ENCODE data around the gene MAPKAP1.

Gene MAPKAP1

GRCh38 chr9:125483697-125484096 lies 223.3 kb downstream of the MAPKAP1 start:
- DNase-seq (ENCODE audit: low spot score) = no peak
- TF ChIP-seq CTCF (IDR thresholded peaks at IDR 0.05; ENCODE audit: borderline replicate concordance, control extremely low read depth, extremely low read depth, insufficient read depth, missing control alignments) = no peak

GRCh38 chr9:125479846-125480615 lies 227.0 kb downstream of the MAPKAP1 start:
- no peak for TF ChIP-seq CTCF (IDR thresholded peaks at IDR 0.05; ENCODE audit: borderline replicate concordance, control extremely low read depth, extremely low read depth, insufficient read depth, missing control alignments)
- in situ Hi-C loops (cut with MboI; ENCODE audit: low sequenced_read_pairs, unreplicated experiment) = no loop called here
- no peak for DNase-seq (ENCODE audit: low spot score)

More at GRCh38 chr9:125483697-125484096, 223.3 kb downstream of the MAPKAP1 start:
- in situ Hi-C loops (cut with MboI; ENCODE audit: low sequenced_read_pairs, unreplicated experiment) = no loop called here

- in situ Hi-C loops (cut with MboI; ENCODE audit: low sequenced_read_pairs, unreplicated experiment) = no loop called here
- TF ChIP-seq CTCF (IDR thresholded peaks at IDR 0.05; ENCODE audit: borderline replicate concordance, control extremely low read depth, extremely low read depth, insufficient read depth, missing control alignments) = no peak
- DNase-seq (ENCODE audit: low spot score) = no peak
Measured at GRCh38 chr9:125477089-125477544, 229.9 kb downstream of the MAPKAP1 start.

- TF ChIP-seq CTCF (IDR thresholded peaks at IDR 0.05; ENCODE audit: borderline replicate concordance, control extremely low read depth, extremely low read depth, insufficient read depth, missing control alignments) = no peak
- in situ Hi-C loops (cut with MboI; ENCODE audit: low sequenced_read_pairs, unreplicated experiment) = no loop called here
- no peak for DNase-seq (ENCODE audit: low spot score)
Measured at GRCh38 chr9:125476645-125477044, 230.4 kb downstream of the MAPKAP1 start.

- in situ Hi-C loops (cut with MboI; ENCODE audit: low sequenced_read_pairs, unreplicated experiment) = no loop called here
- TF ChIP-seq CTCF (IDR thresholded peaks at IDR 0.05; ENCODE audit: borderline replicate concordance, control extremely low read depth, extremely low read depth, insufficient read depth, missing control alignments) = no peak
- DNase-seq (ENCODE audit: low spot score) = no peak
Measured at GRCh38 chr9:125475385-125475784, 231.6 kb downstream of the MAPKAP1 start.

- DNase-seq (ENCODE audit: low spot score) = no peak
- no peak for TF ChIP-seq CTCF (IDR thresholded peaks at IDR 0.05; ENCODE audit: borderline replicate concordance, control extremely low read depth, extremely low read depth, insufficient read depth, missing control alignments)
- in situ Hi-C loops (cut with MboI; ENCODE audit: low sequenced_read_pairs, unreplicated experiment) = no loop called here
Measured at GRCh38 chr9:125472926-125473701, 233.9 kb downstream of the MAPKAP1 start.
